HG03378 (cell line): ENCODE results near the gene IFT43.
"Not testable (repeated sequence)": the region's sequence is repeated elsewhere in the genome, so short reads cannot be mapped to it uniquely, and the experiment has no call there.

Source experiments
- ATAC-seq: cut with Tn5 transposase; IDR thresholded peaks from one replicate; pipeline ENCODE4 v1.9.1; 2021; ENCODE audit warnings: mild to moderate bottlenecking, moderate library complexity; ENCODE audit not compliant: unreplicated experiment

IFT43 gene

GRCh38 chr14:76009627-76010026 is 24.1 kb downstream of the IFT43 start:
- ATAC-seq, result not testable (repeated sequence)

GRCh38 chr14:76011930-76012329 is 26.4 kb downstream of the IFT43 start:
- ATAC-seq, result no peak

GRCh38 chr14:76012354-76012753 is 26.8 kb downstream of the IFT43 start:
- ATAC-seq, result no peak

GRCh38 chr14:76015191-76015590 is 29.6 kb downstream of the IFT43 start:
- no peak for ATAC-seq

GRCh38 chr14:76015668-76016067 is 30.1 kb downstream of the IFT43 start:
- no peak for ATAC-seq

GRCh38 chr14:76019676-76020075 is 34.1 kb downstream of the IFT43 start:
- ATAC-seq, result no peak

- ATAC-seq, result no peak
Measured at GRCh38 chr14:76022991-76023390, 37.4 kb downstream of the IFT43 start.

GRCh38 chr14:76023757-76024156 is 38.2 kb downstream of the IFT43 start:
- no peak for ATAC-seq

GRCh38 chr14:76024211-76024907 is 38.8 kb downstream of the IFT43 start:
- ATAC-seq, result no peak

GRCh38 chr14:76034566-76034965 is 49.0 kb downstream of the IFT43 start:
- no peak for ATAC-seq

- no peak for ATAC-seq
Measured at GRCh38 chr14:76040704-76041103, 55.1 kb downstream of the IFT43 start.

GRCh38 chr14:76045773-76046172 is 60.2 kb downstream of the IFT43 start:
- ATAC-seq, result no peak

GRCh38 chr14:76050250-76050649 is 64.7 kb downstream of the IFT43 start:
- ATAC-seq, result no peak

- ATAC-seq, result no peak
Measured at GRCh38 chr14:76050797-76051392, 65.3 kb downstream of the IFT43 start.

- no peak for ATAC-seq
Measured at GRCh38 chr14:76051717-76052465, 66.3 kb downstream of the IFT43 start.

GRCh38 chr14:76053572-76054355 is 68.2 kb downstream of the IFT43 start:
- ATAC-seq, result no peak

- no peak for ATAC-seq
Measured at GRCh38 chr14:76055330-76055729, 69.8 kb downstream of the IFT43 start.

- no peak for ATAC-seq
Measured at GRCh38 chr14:76056128-76056527, 70.6 kb downstream of the IFT43 start.

- no peak for ATAC-seq
Measured at GRCh38 chr14:76057914-76058313, 72.4 kb downstream of the IFT43 start.

- ATAC-seq, result no peak
Measured at GRCh38 chr14:76063327-76063726, 77.8 kb downstream of the IFT43 start.

GRCh38 chr14:76065519-76065918 is 80.0 kb downstream of the IFT43 start:
- ATAC-seq, result no peak
